SK-N-SH treated with all-trans-retinoic acid at 6 μM for 48 hours (cell line): Measurements from ENCODE around the gene SLC6A3.

ENCODE experiments used
- ATAC-seq: fragments of 200-7000 bp; cut with Tn5 transposase; 3 replicates; pipeline ENCODE4 v1.9.1; 2020; ENCODE audit warnings: mild to moderate bottlenecking, moderate library complexity
- ARNTL ChIP-seq: fragments of 450-650 bp; formaldehyde crosslinking; IDR thresholded peaks from 2 replicates; pipeline ENCODE4 v1.5.0; 2020; ENCODE audit warnings: low read depth, mild to moderate bottlenecking, moderate library complexity, borderline replicate concordance
- BACH2 ChIP-seq: fragments of 250-450 bp; sonication (Bioruptor Pico); IDR thresholded peaks from 2 replicates; pipeline ENCODE4 v1.9.0; 2021; ENCODE audit warnings: mild to moderate bottlenecking, borderline replicate concordance
- CSDC2 ChIP-seq: fragments of 250-450 bp; sonication (Bioruptor Pico); IDR thresholded peaks from 2 replicates; pipeline ENCODE4 v1.5.0; 2020; ENCODE audit warnings: mild to moderate bottlenecking, moderate library complexity
- ESRRG ChIP-seq: fragments of 250-450 bp; sonication (Bioruptor Pico); IDR thresholded peaks from 2 replicates; pipeline ENCODE4 v1.6.1; 2021; ENCODE audit warnings: mild to moderate bottlenecking
- GLIS3 ChIP-seq: fragments of 250-450 bp; sonication (Bioruptor Pico); IDR thresholded peaks from 2 replicates; pipeline ENCODE4 v1.5.0; 2020; ENCODE audit warnings: mild to moderate bottlenecking, moderate library complexity
- ISL1 ChIP-seq: fragments of 250-450 bp; sonication (Bioruptor Pico); IDR thresholded peaks from 2 replicates; pipeline ENCODE4 v2.1.2; 2022; ENCODE audit warnings: mild to moderate bottlenecking, moderate library complexity
- OSR1 ChIP-seq: fragments of 250-450 bp; sonication (Bioruptor Pico); IDR thresholded peaks from 2 replicates; pipeline ENCODE4 v1.8.0; 2022; ENCODE audit warnings: moderate library complexity, mild to moderate bottlenecking, inconsistent platforms
- PPARA ChIP-seq: fragments of 250-450 bp; sonication (Bioruptor Pico); IDR thresholded peaks from 2 replicates; pipeline ENCODE4 v1.5.0; 2020; ENCODE audit warnings: mild to moderate bottlenecking, borderline replicate concordance
- RARB ChIP-seq: fragments of 250-450 bp; sonication (Bioruptor Pico); IDR thresholded peaks from 2 replicates; pipeline ENCODE4 v1.8.0; 2021; ENCODE audit warnings: mild to moderate bottlenecking, moderate library complexity
- SNAI2 ChIP-seq: fragments of 250-450 bp; sonication (Bioruptor Pico); IDR thresholded peaks from 2 replicates; pipeline ENCODE4 v1.5.0; 2020; ENCODE audit warnings: mild to moderate bottlenecking, moderate library complexity
- TCF4 ChIP-seq: fragments of 250-450 bp; sonication (Bioruptor Pico); IDR thresholded peaks from 2 replicates; pipeline ENCODE4 v1.8.0; 2021; ENCODE audit warnings: mild to moderate bottlenecking, moderate library complexity, borderline replicate concordance
- TOX ChIP-seq: fragments of 250-450 bp; sonication (Bioruptor Pico); IDR thresholded peaks from 2 replicates; pipeline ENCODE4 v1.8.0; 2021; ENCODE audit warnings: mild to moderate bottlenecking, moderate library complexity, borderline replicate concordance
- ZC3H10 ChIP-seq: fragments of 250-450 bp; sonication (Bioruptor Pico); IDR thresholded peaks from 2 replicates; pipeline ENCODE4 v1.5.1; 2021; ENCODE audit warnings: mild to moderate bottlenecking, moderate library complexity
- ZFP3 ChIP-seq: fragments of 250-450 bp; sonication (Bioruptor Pico); IDR thresholded peaks from 2 replicates; pipeline ENCODE4 v1.5.0; 2020; ENCODE audit warnings: mild to moderate bottlenecking, moderate library complexity
- ZFP30 ChIP-seq: fragments of 450-650 bp; formaldehyde crosslinking; IDR thresholded peaks from 2 replicates; pipeline ENCODE4 v1.5.0; 2022; ENCODE audit warnings: mild to moderate bottlenecking, moderate library complexity
- ZNF565 ChIP-seq: fragments of 450-650 bp; formaldehyde crosslinking; conservative IDR thresholded peaks from 2 replicates; pipeline ENCODE4 v1.5.0; 2020; ENCODE audit warnings: low read depth, mild to moderate bottlenecking, moderate library complexity
- ZNF70 ChIP-seq: fragments of 450-650 bp; formaldehyde crosslinking; IDR thresholded peaks from 2 replicates; pipeline ENCODE4 v1.5.0; 2020; ENCODE audit warnings: mild to moderate bottlenecking, moderate library complexity
- ZNF8 ChIP-seq: fragments of 450-650 bp; formaldehyde crosslinking; IDR thresholded peaks from 2 replicates; pipeline ENCODE4 v1.5.0; 2020; ENCODE audit warnings: mild to moderate bottlenecking, moderate library complexity
- TF ChIP-seq, protein P1 (sequence below): fragments of 250-450 bp; sonication (Bioruptor Pico); IDR thresholded peaks from 2 replicates; pipeline ENCODE4 v1.5.0; 2020; ENCODE audit warnings: mild to moderate bottlenecking, moderate library complexity
- TF ChIP-seq, protein P2 (sequence below): fragments of 250-450 bp; sonication (Bioruptor Pico); IDR thresholded peaks from 2 replicates; pipeline ENCODE4 v1.5.1; 2020; ENCODE audit warnings: low read depth, mild to moderate bottlenecking, moderate library complexity
- TF ChIP-seq, protein P3 (sequence below): fragments of 250-450 bp; sonication (Bioruptor Pico); IDR thresholded peaks from 2 replicates; pipeline ENCODE4 v1.8.0; 2020; ENCODE audit warnings: mild to moderate bottlenecking, moderate library complexity, borderline replicate concordance
- TF ChIP-seq, protein P4 (sequence below): fragments of 250-450 bp; sonication (Bioruptor Pico); IDR thresholded peaks from 2 replicates; pipeline ENCODE4 v1.8.0; 2021; ENCODE audit warnings: low read depth, mild to moderate bottlenecking, moderate library complexity, borderline replicate concordance
- TF ChIP-seq, protein P5 (sequence below): fragments of 250-450 bp; sonication (Bioruptor Pico); IDR thresholded peaks from 2 replicates; pipeline ENCODE4 v1.5.1; 2021; ENCODE audit warnings: mild to moderate bottlenecking, moderate library complexity

The SLC6A3 gene

DNA sequence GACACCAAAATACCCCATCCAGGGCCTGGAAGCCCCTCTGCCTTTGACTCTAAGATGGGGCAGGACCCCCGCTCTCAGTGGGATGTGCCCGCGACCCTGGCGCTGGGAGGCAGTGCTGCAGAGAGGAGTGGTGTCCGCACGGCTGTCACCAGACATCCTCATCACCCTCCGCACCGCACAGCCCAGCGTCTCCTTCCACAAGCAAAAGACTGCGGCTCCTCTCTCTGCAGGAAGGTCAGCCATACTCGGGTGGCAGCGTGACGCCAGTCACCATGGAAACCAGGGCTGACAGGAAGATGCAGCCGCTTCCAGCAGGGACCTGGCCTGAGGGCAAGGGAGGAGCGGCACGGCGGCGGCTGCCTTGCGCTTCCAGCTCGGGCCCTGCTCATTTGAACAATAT lies 17.1 kb upstream of the SLC6A3 start:
- TF ChIP-seq, protein P1, sequence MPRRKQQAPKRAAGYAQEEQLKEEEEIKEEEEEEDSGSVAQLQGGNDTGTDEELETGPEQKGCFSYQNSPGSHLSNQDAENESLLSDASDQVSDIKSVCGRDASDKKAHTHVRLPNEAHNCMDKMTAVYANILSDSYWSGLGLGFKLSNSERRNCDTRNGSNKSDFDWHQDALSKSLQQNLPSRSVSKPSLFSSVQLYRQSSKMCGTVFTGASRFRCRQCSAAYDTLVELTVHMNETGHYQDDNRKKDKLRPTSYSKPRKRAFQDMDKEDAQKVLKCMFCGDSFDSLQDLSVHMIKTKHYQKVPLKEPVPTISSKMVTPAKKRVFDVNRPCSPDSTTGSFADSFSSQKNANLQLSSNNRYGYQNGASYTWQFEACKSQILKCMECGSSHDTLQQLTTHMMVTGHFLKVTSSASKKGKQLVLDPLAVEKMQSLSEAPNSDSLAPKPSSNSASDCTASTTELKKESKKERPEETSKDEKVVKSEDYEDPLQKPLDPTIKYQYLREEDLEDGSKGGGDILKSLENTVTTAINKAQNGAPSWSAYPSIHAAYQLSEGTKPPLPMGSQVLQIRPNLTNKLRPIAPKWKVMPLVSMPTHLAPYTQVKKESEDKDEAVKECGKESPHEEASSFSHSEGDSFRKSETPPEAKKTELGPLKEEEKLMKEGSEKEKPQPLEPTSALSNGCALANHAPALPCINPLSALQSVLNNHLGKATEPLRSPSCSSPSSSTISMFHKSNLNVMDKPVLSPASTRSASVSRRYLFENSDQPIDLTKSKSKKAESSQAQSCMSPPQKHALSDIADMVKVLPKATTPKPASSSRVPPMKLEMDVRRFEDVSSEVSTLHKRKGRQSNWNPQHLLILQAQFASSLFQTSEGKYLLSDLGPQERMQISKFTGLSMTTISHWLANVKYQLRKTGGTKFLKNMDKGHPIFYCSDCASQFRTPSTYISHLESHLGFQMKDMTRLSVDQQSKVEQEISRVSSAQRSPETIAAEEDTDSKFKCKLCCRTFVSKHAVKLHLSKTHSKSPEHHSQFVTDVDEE (CRISPR knock-in tag): no peak
- TF ChIP-seq CSDC2 (CRISPR knock-in tag) (no peak), ESRRG (CRISPR knock-in tag) (no peak), TOX (CRISPR knock-in tag) (no peak), ZFP3 (CRISPR knock-in tag) (no peak), BACH2 (CRISPR knock-in tag) (no peak), TCF4 (CRISPR knock-in tag) (no peak), ZFP30 (CRISPR knock-in tag) (no peak), OSR1 (CRISPR knock-in tag) (no peak), ZNF8 (CRISPR knock-in tag) (no peak), RARB (CRISPR knock-in tag) (no peak), GLIS3 (CRISPR knock-in tag) (no peak), SNAI2 (CRISPR knock-in tag) (no peak), ISL1 (CRISPR knock-in tag) (no peak), PPARA (CRISPR knock-in tag) (no peak), ZNF70 (no peak), ZC3H10 (CRISPR knock-in tag) (no peak)
- TF ChIP-seq, protein P2, sequence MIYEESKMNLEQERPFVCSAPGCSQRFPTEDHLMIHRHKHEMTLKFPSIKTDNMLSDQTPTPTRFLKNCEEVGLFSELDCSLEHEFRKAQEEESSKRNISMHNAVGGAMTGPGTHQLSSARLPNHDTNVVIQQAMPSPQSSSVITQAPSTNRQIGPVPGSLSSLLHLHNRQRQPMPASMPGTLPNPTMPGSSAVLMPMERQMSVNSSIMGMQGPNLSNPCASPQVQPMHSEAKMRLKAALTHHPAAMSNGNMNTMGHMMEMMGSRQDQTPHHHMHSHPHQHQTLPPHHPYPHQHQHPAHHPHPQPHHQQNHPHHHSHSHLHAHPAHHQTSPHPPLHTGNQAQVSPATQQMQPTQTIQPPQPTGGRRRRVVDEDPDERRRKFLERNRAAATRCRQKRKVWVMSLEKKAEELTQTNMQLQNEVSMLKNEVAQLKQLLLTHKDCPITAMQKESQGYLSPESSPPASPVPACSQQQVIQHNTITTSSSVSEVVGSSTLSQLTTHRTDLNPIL: no peak
- TF ChIP-seq, protein P3, sequence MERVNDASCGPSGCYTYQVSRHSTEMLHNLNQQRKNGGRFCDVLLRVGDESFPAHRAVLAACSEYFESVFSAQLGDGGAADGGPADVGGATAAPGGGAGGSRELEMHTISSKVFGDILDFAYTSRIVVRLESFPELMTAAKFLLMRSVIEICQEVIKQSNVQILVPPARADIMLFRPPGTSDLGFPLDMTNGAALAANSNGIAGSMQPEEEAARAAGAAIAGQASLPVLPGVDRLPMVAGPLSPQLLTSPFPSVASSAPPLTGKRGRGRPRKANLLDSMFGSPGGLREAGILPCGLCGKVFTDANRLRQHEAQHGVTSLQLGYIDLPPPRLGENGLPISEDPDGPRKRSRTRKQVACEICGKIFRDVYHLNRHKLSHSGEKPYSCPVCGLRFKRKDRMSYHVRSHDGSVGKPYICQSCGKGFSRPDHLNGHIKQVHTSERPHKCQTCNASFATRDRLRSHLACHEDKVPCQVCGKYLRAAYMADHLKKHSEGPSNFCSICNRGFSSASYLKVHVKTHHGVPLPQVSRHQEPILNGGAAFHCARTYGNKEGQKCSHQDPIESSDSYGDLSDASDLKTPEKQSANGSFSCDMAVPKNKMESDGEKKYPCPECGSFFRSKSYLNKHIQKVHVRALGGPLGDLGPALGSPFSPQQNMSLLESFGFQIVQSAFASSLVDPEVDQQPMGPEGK: no peak
- TF ChIP-seq, protein P4, sequence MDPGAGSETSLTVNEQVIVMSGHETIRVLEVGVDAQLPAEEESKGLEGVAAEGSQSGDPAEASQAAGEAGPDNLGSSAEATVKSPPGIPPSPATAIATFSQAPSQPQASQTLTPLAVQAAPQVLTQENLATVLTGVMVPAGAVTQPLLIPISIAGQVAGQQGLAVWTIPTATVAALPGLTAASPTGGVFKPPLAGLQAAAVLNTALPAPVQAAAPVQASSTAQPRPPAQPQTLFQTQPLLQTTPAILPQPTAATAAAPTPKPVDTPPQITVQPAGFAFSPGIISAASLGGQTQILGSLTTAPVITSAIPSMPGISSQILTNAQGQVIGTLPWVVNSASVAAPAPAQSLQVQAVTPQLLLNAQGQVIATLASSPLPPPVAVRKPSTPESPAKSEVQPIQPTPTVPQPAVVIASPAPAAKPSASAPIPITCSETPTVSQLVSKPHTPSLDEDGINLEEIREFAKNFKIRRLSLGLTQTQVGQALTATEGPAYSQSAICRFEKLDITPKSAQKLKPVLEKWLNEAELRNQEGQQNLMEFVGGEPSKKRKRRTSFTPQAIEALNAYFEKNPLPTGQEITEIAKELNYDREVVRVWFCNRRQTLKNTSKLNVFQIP (CRISPR knock-in tag): no peak
- no peak; the same call in 2 of the 3 replicates for ATAC-seq

DNA sequence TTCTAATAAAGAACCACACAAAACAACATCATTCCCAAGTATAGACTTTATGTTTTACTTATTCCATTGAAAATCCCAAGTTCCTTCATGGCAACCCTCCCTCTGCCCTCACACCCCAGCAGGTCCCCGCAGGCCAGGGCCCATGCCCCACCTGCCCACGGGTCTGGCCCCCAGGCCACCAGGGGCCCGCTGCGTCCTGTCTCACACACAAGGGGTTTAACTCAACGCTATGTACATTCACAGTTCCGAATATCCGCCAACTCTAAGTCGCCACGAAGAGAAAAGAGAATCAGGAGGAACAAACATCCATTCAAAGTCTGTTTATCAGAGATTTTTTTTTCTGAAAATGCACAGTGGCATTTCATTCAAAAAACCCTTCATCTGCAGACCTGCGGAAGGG lies 16.2 kb upstream of the SLC6A3 start:
- ATAC-seq: no peak
- TF ChIP-seq, protein P5, sequence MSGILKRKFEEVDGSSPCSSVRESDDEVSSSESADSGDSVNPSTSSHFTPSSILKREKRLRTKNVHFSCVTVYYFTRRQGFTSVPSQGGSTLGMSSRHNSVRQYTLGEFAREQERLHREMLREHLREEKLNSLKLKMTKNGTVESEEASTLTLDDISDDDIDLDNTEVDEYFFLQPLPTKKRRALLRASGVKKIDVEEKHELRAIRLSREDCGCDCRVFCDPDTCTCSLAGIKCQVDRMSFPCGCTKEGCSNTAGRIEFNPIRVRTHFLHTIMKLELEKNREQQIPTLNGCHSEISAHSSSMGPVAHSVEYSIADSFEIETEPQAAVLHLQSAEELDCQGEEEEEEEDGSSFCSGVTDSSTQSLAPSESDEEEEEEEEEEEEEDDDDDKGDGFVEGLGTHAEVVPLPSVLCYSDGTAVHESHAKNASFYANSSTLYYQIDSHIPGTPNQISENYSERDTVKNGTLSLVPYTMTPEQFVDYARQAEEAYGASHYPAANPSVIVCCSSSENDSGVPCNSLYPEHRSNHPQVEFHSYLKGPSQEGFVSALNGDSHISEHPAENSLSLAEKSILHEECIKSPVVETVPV (CRISPR knock-in tag): no peak
- no peak for TF ChIP-seq TOX (CRISPR knock-in tag)
- TF ChIP-seq, protein P1 (CRISPR knock-in tag): no peak
- TF ChIP-seq ZNF565 (CRISPR knock-in tag): no peak
- no peak for TF ChIP-seq OSR1 (CRISPR knock-in tag)
- TF ChIP-seq, protein P3: no peak
- TF ChIP-seq BACH2 (CRISPR knock-in tag): no peak
- no peak for TF ChIP-seq RARB (CRISPR knock-in tag)
- TF ChIP-seq SNAI2 (CRISPR knock-in tag): no peak
- no peak for TF ChIP-seq GLIS3 (CRISPR knock-in tag)
- TF ChIP-seq ARNTL: no peak
- TF ChIP-seq ZNF70: no peak
- TF ChIP-seq, protein P2: no peak
- no peak for TF ChIP-seq ISL1 (CRISPR knock-in tag)
- no peak for TF ChIP-seq ZFP3 (CRISPR knock-in tag)
- TF ChIP-seq ZFP30 (CRISPR knock-in tag): no peak
- TF ChIP-seq CSDC2 (CRISPR knock-in tag): no peak
